ENCODE results near the gene CIC.
"Not testable (repeated sequence)": the region's sequence is repeated elsewhere in the genome, so short reads cannot be mapped to it uniquely, and the experiment has no call there.

The CIC gene

GRCh38 chr19:42255766-42256745 is 13.0 kb upstream of the CIC start:
- no peak for DNase-seq (ENCODE audit: low spot score)

- not testable (repeated sequence) for DNase-seq (ENCODE audit: low spot score)
Observed at GRCh38 chr19:42257842-42258241, 11.2 kb upstream of the CIC start.

GRCh38 chr19:42261763-42262162 is 7.3 kb upstream of the CIC start:
- DNase-seq (ENCODE audit: low spot score), result no peak

GRCh38 chr19:42266105-42266504 is 2.9 kb upstream of the CIC start:
- DNase-seq (ENCODE audit: low spot score), result not testable (repeated sequence)

GRCh38 chr19:42266928-42267603 is 2.0 kb upstream of the CIC start:
- DNase-seq (ENCODE audit: low spot score), result not testable (repeated sequence)

DNA sequence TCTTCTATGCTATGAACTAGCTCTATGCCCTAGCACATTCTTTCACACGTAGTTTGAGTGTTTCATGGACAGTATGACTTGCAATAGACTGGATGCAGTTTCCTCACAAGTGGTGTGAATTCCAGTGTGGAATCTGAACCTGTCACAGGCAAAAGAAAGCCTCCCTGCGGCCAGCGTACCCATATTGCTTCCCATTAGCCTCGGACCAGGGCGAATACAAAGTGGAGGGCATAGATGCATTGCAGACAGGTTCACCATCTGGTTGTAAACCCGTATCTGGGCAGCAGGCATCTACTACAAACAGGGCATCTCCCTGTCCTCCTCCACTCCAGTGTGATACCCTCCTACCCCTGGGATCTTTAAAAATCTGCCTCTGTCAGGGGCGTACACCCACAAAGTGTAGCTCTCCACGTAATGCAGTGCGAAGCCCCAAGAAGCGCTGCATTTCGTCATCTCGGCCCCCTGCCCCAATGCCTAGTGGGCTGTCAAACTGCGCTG is 1.4 kb upstream of the CIC start:
- no peak for DNase-seq (ENCODE audit: low spot score)

GRCh38 chr19:42268142-42268703 is 829 bp upstream of the CIC start:
- DNase-seq (ENCODE audit: low spot score), result peak; percentile 100

DNA sequence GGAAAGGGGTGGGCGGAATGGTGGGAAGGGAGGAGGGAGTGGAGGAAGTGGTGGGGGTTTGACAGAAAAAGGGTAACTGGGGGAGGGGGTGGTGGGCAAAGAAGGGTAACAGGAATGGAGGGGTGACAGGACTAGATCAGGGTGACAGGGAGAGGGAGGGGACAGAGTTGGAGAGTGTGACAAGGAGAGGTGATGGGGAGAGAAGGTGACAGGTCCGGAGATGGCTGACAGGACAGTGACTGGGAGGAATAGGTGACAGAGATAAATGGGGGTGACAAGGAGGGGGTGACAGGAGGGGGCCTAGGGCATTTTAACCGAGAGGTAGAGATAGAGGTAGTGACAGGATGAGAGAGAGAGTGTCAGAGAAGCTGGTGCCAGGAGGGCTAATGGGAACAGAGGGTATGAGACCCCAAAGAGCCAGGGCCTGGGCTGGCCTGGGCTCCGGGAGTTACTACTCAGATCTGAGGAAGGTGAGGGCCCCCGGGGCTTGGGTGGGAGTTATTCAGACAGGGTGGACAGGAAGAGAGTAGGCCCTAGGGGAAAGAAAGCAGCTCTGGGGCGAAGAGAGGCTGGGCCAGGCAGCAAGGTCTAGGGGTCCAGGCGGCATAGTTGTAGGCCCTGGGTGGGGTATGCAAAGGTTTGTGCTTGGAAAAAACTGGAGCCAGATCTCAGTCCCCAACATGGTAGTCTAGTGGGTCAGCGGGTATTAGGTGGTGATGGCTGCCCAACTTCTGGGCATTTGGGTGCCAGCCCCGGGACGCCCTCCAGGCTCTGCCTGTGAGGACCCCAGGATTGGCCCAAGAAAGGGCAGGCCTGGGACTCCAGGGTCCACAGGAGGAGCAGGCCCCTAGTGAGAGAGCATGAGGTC is 660 bp downstream of the CIC start:
- no peak for DNase-seq (ENCODE audit: low spot score)

- DNase-seq (ENCODE audit: low spot score), result peak; percentile 70
Observed at GRCh38 chr19:42270346-42271044, 1.4 kb downstream of the CIC start.

DNA sequence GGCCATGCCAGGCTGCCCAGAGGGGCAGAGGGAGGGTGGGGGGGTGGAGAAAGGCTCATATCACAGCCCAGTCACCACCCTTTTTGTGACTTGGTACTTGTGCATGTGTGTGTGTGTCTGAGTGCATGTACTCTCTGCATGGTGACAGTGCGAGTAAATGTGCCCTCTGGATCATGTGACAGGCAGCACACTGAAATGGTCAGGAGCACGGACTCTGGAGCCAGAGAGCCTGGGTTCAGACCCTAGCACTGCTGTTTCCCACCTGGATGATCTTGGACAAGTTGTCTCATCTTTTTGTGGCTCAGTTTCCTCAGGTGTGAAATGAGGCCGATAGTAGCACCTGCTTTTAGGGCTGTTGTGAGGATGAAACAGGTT is 2.0 kb downstream of the CIC start:
- no peak for DNase-seq (ENCODE audit: low spot score)

DNA sequence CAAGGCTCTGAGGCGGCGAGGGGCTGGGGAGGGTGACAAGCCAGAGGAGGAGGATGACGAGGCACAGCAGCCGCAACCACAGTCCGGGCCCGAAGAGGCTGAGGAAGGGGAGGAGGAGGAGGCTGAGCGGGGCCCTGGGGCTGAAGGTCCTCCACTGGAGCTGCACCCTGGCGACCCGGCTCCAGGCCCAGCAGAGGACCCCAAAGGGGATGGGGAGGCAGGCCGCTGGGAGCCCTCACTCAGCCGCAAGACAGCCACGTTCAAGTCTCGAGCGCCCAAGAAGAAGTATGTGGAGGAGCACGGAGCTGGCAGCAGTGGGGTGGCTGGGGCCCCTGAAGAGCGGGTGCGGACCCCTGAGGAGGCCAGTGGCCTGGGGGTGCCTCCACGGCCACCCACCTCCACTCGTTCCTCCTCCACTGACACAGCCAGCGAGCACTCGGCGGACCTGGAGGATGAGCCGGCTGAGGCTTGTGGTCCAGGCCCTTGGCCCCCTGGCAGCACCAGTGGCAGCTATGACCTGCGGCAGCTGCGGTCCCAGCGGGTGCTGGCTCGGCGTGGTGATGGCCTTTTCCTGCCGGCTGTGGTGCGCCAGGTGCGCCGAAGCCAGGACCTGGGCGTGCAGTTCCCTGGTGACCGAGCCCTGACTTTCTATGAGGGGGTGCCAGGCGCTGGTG is 2.9 kb downstream of the CIC start:
- no peak for DNase-seq (ENCODE audit: low spot score)

- no peak for DNase-seq (ENCODE audit: low spot score)
Observed at GRCh38 chr19:42272535-42272897, 3.5 kb downstream of the CIC start.

DNA sequence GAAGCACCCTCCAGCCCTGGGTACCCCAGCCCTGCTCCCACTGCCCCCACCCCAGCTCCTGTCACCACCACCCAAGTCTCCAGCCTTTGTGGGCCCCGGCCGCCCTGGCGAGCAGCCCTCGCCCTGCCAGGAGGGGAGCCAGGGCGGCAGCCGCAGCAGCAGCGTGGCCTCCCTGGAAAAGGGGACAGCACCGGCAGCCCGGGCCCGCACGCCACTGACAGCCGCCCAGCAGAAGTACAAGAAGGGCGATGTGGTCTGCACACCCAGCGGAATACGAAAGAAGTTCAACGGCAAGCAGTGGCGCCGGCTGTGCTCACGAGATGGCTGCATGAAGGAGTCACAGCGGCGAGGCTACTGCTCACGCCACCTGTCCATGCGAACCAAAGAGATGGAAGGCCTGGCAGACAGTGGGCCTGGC is 3.9 kb downstream of the CIC start:
- no peak for DNase-seq (ENCODE audit: low spot score)

DNA sequence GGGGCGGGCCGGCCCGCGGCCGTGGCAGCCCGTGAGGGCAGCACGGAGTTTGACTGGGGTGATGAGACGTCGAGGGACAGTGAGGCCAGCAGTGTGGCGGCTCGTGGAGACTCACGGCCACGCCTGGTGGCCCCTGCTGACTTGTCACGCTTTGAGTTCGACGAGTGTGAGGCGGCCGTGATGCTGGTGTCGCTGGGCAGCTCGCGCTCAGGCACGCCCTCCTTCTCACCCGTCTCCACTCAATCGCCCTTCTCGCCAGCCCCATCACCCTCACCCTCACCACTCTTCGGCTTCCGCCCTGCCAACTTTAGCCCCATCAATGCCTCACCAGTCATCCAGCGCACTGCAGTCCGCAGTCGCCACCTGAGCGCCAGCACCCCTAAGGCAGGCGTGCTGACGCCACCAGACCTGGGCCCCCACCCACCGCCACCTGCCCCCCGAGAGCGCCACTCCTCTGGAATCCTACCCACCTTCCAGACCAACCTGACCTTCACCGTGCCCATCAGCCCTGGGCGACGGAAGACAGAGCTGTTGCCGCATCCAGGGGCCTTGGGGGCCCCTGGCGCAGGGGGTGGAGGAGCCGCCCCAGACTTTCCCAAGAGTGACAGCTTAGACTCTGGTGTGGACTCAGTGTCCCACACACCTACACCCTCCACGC is 4.5 kb downstream of the CIC start:
- no peak for DNase-seq (ENCODE audit: low spot score)

- no peak for DNase-seq (ENCODE audit: low spot score)
Observed at GRCh38 chr19:42274065-42274682, 5.1 kb downstream of the CIC start.

DNA sequence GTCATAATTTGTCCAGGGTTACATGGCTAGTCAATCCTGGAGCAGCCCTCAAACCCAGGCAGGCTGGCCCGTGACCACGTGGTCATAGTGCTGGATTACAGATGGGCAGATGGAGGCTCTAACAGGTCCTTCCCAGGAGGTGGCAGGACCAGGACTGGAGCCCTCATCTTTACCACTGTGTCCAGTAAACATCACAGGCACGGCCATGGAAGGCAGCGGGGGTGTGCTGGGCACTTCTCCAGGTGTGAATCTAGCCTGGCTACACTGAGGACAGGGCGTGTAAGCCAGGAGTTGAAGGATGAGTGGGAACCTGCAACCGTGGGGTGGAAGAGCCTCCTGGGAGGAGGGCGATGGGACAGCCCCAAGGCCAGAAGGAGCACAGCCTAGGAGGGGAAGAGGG is 6.1 kb downstream of the CIC start:
- no peak for DNase-seq (ENCODE audit: low spot score)

DNA sequence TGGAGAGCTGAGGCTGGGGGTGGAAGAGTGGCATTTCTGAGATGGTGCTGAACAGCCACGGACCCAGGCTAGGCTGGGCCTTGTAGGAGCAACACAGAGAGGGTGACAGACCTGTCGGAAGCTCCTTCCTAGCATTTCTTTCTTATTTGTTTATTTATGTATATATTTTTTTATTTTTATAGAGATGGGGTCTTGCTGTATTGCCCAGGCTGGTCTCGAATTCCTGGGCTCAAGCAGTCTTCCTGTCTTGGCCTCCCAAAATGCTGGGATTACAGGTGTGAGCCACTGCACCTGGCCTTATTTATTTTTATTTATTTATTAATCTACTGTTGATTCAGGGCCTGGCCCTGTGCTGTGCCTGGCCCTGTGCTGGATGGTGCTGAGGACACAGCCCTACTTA is 6.5 kb downstream of the CIC start:
- DNase-seq (ENCODE audit: low spot score), result no peak

DNA sequence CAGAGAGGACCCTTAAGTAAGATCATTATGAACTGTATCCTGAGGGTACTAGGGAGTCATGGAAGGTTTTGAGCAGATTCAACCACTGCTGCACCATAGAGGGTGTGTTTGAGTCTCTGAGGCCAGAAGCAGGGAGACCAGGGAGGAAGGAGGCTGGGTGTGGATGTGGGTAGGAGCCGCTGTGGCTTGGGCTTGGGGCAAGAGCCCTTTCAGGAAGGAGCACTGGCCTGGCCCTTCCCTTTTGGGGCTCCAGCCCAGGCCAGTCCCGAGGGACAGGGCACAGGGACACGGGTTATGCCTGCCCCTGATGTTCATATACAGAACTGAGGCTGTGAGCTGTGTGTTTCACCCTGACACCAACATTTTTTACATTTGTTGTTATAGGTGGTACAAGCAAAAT is 7.2 kb downstream of the CIC start:
- no peak for DNase-seq (ENCODE audit: low spot score)

- peak; percentile 33 for DNase-seq (ENCODE audit: low spot score)
Observed at GRCh38 chr19:42276821-42277220, 7.8 kb downstream of the CIC start.
